HG02870 (cell line): ENCODE measurements around the gene ST3GAL3.

Source experiments
- ATAC-seq: cut with Tn5 transposase; IDR thresholded peaks from one replicate; pipeline ENCODE4 v1.9.1; 2021; ENCODE audit warnings: mild to moderate bottlenecking, moderate library complexity; ENCODE audit not compliant: unreplicated experiment

Gene ST3GAL3

GRCh38 chr1:43953361-43953760, 246.0 kb downstream of the ST3GAL3 start:
- ATAC-seq, result no peak

GRCh38 chr1:43954036-43954435, 246.7 kb downstream of the ST3GAL3 start:
- no peak for ATAC-seq

GRCh38 chr1:43956234-43956633, 248.9 kb downstream of the ST3GAL3 start:
- ATAC-seq, result no peak

GRCh38 chr1:43957407-43958040, 250.2 kb downstream of the ST3GAL3 start:
- no peak for ATAC-seq

GRCh38 chr1:43958351-43959255, 251.3 kb downstream of the ST3GAL3 start:
- no peak for ATAC-seq

- ATAC-seq, result no peak
These were observed 253.5 kb downstream of the ST3GAL3 start for GRCh38 chr1:43960798-43961197.

GRCh38 chr1:43961692-43962091, 254.4 kb downstream of the ST3GAL3 start:
- no peak for ATAC-seq

GRCh38 chr1:43962324-43962723, 255.0 kb downstream of the ST3GAL3 start:
- no peak for ATAC-seq

GRCh38 chr1:43963006-43963405, 255.7 kb downstream of the ST3GAL3 start:
- no peak for ATAC-seq

GRCh38 chr1:43963890-43964289, 256.6 kb downstream of the ST3GAL3 start:
- ATAC-seq, result no peak

- no peak for ATAC-seq
These were observed 258.0 kb downstream of the ST3GAL3 start for GRCh38 chr1:43965316-43965715.

- no peak for ATAC-seq
These were observed 261.1 kb downstream of the ST3GAL3 start for GRCh38 chr1:43968348-43968948.

- ATAC-seq, result no peak
These were observed 262.0 kb downstream of the ST3GAL3 start for GRCh38 chr1:43969416-43969745.

- ATAC-seq, result peak; percentile 74
These were observed 262.6 kb downstream of the ST3GAL3 start, which contains the start of gene DPH2 for GRCh38 chr1:43969746-43970466. Gene DPH2, plus strand, starts transcription at chr1:43970010. Its CDS starts 166 bp downstream, at chr1:43970176.

GRCh38 chr1:43970502-43970901, 263.2 kb downstream of the ST3GAL3 start:
- ATAC-seq, result no peak

GRCh38 chr1:43970911-43971310, 263.6 kb downstream of the ST3GAL3 start:
- no peak for ATAC-seq

GRCh38 chr1:43971336-43971980, 264.1 kb downstream of the ST3GAL3 start:
- ATAC-seq, result no peak

- no peak for ATAC-seq
These were observed 266.7 kb downstream of the ST3GAL3 start for GRCh38 chr1:43973981-43974442.

GRCh38 chr1:43974443-43975248, 267.3 kb downstream of the ST3GAL3 start, which contains the start of gene ATP6V0B:
Gene ATP6V0B, plus strand, starts transcription at chr1:43974960. Its CDS starts 81 bp downstream, at chr1:43975041.
- peak; percentile 61 for ATAC-seq
